ENCODE data around the gene POLR3A. TPM values are rescaled to one million over a fixed set of nuclear protein-coding genes. Genes with fewer than 3 reads are reported as not detected.
A peak's percentile ranks its signal among the peaks of the same experiment; 100 is the strongest.

Gene POLR3A
- polyA plus RNA-seq, 1 donor (not counting 4 experiments of a cell fraction or from before 2014, with no cell fraction given) = 15.5 TPM

DNA sequence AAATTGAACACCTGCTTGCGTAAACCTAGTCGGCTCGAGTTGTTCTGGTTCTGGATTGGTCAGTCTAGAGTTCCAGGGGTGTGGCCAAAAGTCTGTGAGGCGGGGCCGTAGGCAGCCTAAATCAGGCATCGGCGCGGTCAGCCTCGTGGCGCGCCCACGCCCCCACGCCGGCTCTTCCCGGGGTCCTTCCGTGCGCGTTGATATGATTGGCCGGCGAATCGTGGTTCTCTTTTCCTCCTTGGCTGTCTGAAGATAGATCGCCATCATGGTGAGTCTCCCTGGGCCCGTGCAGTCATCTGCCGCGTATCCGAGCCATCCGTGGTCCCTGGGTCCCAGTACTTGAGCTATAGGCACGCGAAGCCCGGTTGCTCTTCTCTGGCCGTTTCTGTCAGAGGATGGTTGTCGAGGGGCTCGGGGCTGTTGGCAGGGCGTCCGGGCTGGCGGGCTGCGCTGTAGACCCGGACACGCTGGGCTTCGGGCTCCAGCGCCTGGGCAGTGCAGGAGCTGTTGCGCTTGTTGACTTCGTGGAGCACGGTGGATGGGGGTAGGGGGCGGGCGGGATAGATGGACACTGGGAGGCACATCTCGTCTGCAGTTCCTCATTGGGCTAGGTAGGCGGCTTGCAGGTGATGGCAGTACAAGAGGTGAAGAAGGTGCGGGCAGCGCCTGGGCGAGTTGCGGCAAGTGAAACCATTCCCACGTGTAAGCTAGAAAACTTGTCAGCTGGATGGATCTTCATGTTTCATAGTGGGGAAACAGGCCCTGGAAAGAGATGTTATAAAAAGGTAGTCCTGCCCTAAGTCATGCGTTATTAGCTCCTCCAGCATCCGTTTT lies 4.5 kb upstream of the POLR3A start, which contains the start of gene RPS24:
TSS of gene RPS24 (plus strand) at position 227 of the 834 bp plus-strand sequence. CDS start at position 266, 39 bp downstream.
- FAIRE-seq (peak; percentile 82), DNase-seq (ENCODE audit: low read depth, low spot score) (peak; percentile 83)
- Histone ChIP-seq H2AFZ (ENCODE audit: control insufficient read depth, low read length) (peak within 1 kb of the TSS; percentile 85), H4K20me1 (ENCODE audit: control insufficient read depth, extremely low read depth, insufficient read depth, low read length) (peaks cover 36% of the 10 kb centered on the region), H3K27ac (ENCODE audit: control insufficient read depth, insufficient read depth, low read length) (peak within 1 kb of the TSS; percentile 91), H3K4me2 (ENCODE audit: control insufficient read depth, extremely low read depth, insufficient read depth, low read depth, low read length) (peak within 1 kb of the TSS; percentile 88), H3K79me2 (ENCODE audit: control insufficient read depth, insufficient read depth, low read length) (peaks cover 56% of the 10 kb centered on the region), H3K36me3 (ENCODE audit: control insufficient read depth in 2 of 2, extremely low read depth in 1 of 2, insufficient read depth in 2 of 2, low read length in 2 of 2) (peaks cover 20 to 39% of the 10 kb centered on the region in 2 experiments), H3K9me1 (ENCODE audit: control insufficient read depth, extremely low read depth, insufficient read depth, low read length) (peaks cover 7% of the 10 kb centered on the region), H3K4me3 (ENCODE audit: control insufficient read depth in 2 of 3, extremely low read depth in 1 of 3, insufficient read depth in 2 of 3, low read depth in 1 of 3, low read length in 3 of 3) (peak within 1 kb of the TSS; percentile 85 to 99 (median 97)), H3K27me3 (ENCODE audit: control insufficient read depth, extremely low read depth, insufficient read depth, low read length) (no peaks in the 10 kb centered on the region), H3K4me1 (ENCODE audit: control insufficient read depth, extremely low read depth, insufficient read depth, low read length) (peaks cover 43% of the 10 kb centered on the region), H3K9ac (ENCODE audit: control insufficient read depth, extremely low read depth, insufficient read depth, low read length) (peak within 1 kb of the TSS; percentile 96), H3K9me3 (ENCODE audit: control insufficient read depth, low read depth, low read length) (no peaks in the 10 kb centered on the region)
- TF ChIP-seq, protein P1, sequence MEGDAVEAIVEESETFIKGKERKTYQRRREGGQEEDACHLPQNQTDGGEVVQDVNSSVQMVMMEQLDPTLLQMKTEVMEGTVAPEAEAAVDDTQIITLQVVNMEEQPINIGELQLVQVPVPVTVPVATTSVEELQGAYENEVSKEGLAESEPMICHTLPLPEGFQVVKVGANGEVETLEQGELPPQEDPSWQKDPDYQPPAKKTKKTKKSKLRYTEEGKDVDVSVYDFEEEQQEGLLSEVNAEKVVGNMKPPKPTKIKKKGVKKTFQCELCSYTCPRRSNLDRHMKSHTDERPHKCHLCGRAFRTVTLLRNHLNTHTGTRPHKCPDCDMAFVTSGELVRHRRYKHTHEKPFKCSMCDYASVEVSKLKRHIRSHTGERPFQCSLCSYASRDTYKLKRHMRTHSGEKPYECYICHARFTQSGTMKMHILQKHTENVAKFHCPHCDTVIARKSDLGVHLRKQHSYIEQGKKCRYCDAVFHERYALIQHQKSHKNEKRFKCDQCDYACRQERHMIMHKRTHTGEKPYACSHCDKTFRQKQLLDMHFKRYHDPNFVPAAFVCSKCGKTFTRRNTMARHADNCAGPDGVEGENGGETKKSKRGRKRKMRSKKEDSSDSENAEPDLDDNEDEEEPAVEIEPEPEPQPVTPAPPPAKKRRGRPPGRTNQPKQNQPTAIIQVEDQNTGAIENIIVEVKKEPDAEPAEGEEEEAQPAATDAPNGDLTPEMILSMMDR (optimal IDR thresholded peaks at IDR 0.05 in 1 of 3, IDR thresholded peaks at IDR 0.05 in 1 of 3, conservative IDR thresholded peaks at IDR 0.05 in 1 of 3; ENCODE audit: extremely low read depth in 1 of 3, insufficient read depth in 2 of 3, low read length in 3 of 3) = peak in 1 of 3 experiments; percentile 13
- no peak for TF ChIP-seq EZH2 (IDR thresholded peaks at IDR 0.05; ENCODE audit: low read length)
- dilution Hi-C loops (cut with MboI; ENCODE audit: extremely low pct_ligation_motif_present, low sequenced_read_pairs) = no loop called here

DNA sequence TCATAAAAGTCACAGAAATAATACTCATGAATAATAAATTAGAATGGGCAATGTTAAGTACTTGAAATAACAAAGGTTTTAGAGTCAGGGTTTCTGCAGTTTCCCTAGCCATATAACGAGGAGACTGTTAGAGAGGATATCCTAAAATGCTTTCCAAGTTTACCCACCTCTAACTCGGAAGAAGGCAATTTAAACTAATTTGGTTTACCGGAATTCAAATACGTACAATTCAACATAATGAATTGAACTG lies 4.0 kb upstream of the POLR3A start:
- TF ChIP-seq EZH2 (IDR thresholded peaks at IDR 0.05; ENCODE audit: low read length) = no peak
- TF ChIP-seq, protein P1 (optimal IDR thresholded peaks at IDR 0.05 in 1 of 3, IDR thresholded peaks at IDR 0.05 in 1 of 3, conservative IDR thresholded peaks at IDR 0.05 in 1 of 3; ENCODE audit: extremely low read depth in 1 of 3, insufficient read depth in 2 of 3, low read length in 3 of 3) = no peak
- peak overlapping the region; percentile 43 to 85 (median 69) for H3K4me3 ChIP-seq (ENCODE audit: control insufficient read depth in 2 of 3, extremely low read depth in 1 of 3, insufficient read depth in 2 of 3, low read depth in 1 of 3, low read length in 3 of 3)
- FAIRE-seq (no peak), DNase-seq (ENCODE audit: low read depth, low spot score) (no peak)
- peaks cover 57% of the 10 kb centered on the region for H3K79me2 ChIP-seq (ENCODE audit: control insufficient read depth, insufficient read depth, low read length)
- H3K9me3 ChIP-seq (ENCODE audit: control insufficient read depth, low read depth, low read length) = no peaks in the 10 kb centered on the region
- H3K27me3 ChIP-seq (ENCODE audit: control insufficient read depth, extremely low read depth, insufficient read depth, low read length) = no peaks in the 10 kb centered on the region
- dilution Hi-C loops (cut with MboI; ENCODE audit: extremely low pct_ligation_motif_present, low sequenced_read_pairs) = no loop called here
- H3K36me3 ChIP-seq (ENCODE audit: control insufficient read depth in 2 of 2, extremely low read depth in 1 of 2, insufficient read depth in 2 of 2, low read length in 2 of 2) = peaks cover 16 to 35% of the 10 kb centered on the region in 2 experiments
- H2AFZ ChIP-seq (ENCODE audit: control insufficient read depth, low read length) = peak overlapping the region; percentile 67
- peaks cover 30% of the 10 kb centered on the region for H4K20me1 ChIP-seq (ENCODE audit: control insufficient read depth, extremely low read depth, insufficient read depth, low read length)
- peak overlapping the region; percentile 36 for H3K9ac ChIP-seq (ENCODE audit: control insufficient read depth, extremely low read depth, insufficient read depth, low read length)
- H3K4me1 ChIP-seq (ENCODE audit: control insufficient read depth, extremely low read depth, insufficient read depth, low read length) = peaks cover 41% of the 10 kb centered on the region
- H3K27ac ChIP-seq (ENCODE audit: control insufficient read depth, insufficient read depth, low read length) = peak overlapping the region; percentile 36
- peak overlapping the region; percentile 75 for H3K4me2 ChIP-seq (ENCODE audit: control insufficient read depth, extremely low read depth, insufficient read depth, low read depth, low read length)
- H3K9me1 ChIP-seq (ENCODE audit: control insufficient read depth, extremely low read depth, insufficient read depth, low read length) = peaks cover 7% of the 10 kb centered on the region

Data from keratinocyte (primary cell).